Bronchial epithelial cell (primary cell): ENCODE measurements around the gene PGLYRP2. TPM values are rescaled to one million over a fixed set of nuclear protein-coding genes. Genes with fewer than 3 reads are reported as not detected.

Experiments
- DNase-seq: peaks from one replicate; pipeline ENCODE4 v3.0.0-alpha.2; 2010; ENCODE audit warnings: low read depth
- FAIRE-seq: peaks from 2 replicates; lab custom pipeline; 2011; peaks lifted over from hg19 to GRCh38; lab: Jason Lieb, UNC
- H3K27me3 ChIP-seq: 2 replicates; pipeline ENCODE4 v1.5.1; 2011; ENCODE audit warnings: low read length; ENCODE audit not compliant: control insufficient read depth, insufficient read depth
- H3K36me3 ChIP-seq: 2 replicates; pipeline ENCODE4 v1.5.1; 2011; ENCODE audit warnings: low read length; ENCODE audit not compliant: control insufficient read depth, insufficient read depth
- H3K4me3 ChIP-seq: 2 replicates; pipeline ENCODE4 v1.5.1; 2011; ENCODE audit warnings: mild to moderate bottlenecking, low read depth, low read length, control low read depth
- CTCF ChIP-seq: IDR thresholded peaks from 2 replicates; pipeline ENCODE4 v1.5.1; 2011; ENCODE audit warnings: mild to moderate bottlenecking, moderate library complexity, low read length, control low read depth, inconsistent platforms; ENCODE audit not compliant: insufficient read depth, severe bottlenecking
- total RNA-seq: library from RNA; depleted of rRNA; stranded (reverse); fragments of >200 nt; gene quantifications from 2 replicates; pipeline ENCODE4 v1.2.1, GENCODE V29; 2014

PGLYRP2 gene
- total RNA-seq, 1 donor from 2014 or later = not detected

DNA sequence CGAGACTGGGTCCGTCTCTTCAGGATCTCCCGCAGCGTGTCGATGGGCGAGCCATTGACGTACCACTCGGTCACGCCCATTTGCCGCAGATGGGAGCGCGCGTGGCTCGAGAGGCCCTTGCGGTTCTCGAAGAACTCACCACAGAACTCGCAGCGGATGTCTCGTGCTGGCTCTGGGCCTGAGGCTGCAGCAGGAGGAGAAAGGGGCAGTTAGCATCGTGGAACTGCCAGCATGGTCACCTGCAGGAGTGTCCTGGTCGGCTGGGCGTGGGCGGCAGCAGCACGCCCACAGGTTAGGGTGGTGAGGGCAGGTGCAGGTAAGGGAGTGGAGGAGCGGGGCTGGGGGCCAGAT, 52.0 kb downstream of the PGLYRP2 start:
- DNase-seq (no peak), FAIRE-seq (no peak)
- no peak for TF ChIP-seq CTCF
- H3K27me3 ChIP-seq = no peaks in the 10 kb centered on the region
- peaks cover 39% of the 10 kb centered on the region for H3K36me3 ChIP-seq
- H3K4me3 ChIP-seq = no peak overlapping the region

- FAIRE-seq = no peak
- no peak for DNase-seq
- TF ChIP-seq CTCF = no peak
- H3K4me3 ChIP-seq = no peak overlapping the region
- H3K36me3 ChIP-seq = peaks cover 39% of the 10 kb centered on the region
- H3K27me3 ChIP-seq = no peaks in the 10 kb centered on the region
Observed at GRCh38 chr19:15426485-15427349, 52.6 kb downstream of the PGLYRP2 start.

DNA sequence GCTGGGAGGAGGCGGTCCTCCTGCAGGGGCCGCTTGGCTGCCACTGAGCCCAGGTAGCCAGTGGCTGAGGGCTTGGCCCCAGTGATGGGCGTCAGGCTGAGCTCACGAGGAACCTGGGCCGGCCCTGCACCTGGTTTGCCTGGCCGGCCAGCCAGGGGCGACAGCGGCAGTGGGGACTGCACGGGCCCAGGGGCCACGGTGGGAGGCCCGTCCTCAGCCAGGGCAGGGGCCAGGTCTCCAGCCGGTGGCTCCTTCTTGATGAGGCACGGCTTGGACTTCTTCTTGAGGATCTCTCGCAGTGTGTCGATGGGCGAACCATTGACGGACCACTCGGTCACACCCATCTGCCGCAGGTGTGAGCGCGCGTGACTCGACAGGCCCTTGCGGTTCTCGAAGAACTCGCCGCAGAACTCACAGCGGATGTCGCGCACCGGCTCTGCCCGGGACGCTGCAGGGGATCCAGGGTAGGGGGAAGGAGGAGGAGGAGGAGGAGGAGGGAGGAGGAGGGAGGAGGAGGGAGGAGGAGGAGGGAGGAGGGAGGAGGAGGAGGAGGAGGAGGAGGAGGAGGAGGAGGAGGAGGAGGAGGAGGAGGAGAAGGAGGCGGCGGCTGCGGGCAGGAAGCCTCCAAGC, 53.9 kb downstream of the PGLYRP2 start:
- TF ChIP-seq CTCF = no peak
- Histone ChIP-seq H3K36me3 (peaks cover 39% of the 10 kb centered on the region), H3K27me3 (no peaks in the 10 kb centered on the region), H3K4me3 (no peak overlapping the region)
- FAIRE-seq (no peak), DNase-seq (no peak)

- no peak for FAIRE-seq
Observed at GRCh38 chr19:15424692-15425272, 54.5 kb downstream of the PGLYRP2 start.

DNA sequence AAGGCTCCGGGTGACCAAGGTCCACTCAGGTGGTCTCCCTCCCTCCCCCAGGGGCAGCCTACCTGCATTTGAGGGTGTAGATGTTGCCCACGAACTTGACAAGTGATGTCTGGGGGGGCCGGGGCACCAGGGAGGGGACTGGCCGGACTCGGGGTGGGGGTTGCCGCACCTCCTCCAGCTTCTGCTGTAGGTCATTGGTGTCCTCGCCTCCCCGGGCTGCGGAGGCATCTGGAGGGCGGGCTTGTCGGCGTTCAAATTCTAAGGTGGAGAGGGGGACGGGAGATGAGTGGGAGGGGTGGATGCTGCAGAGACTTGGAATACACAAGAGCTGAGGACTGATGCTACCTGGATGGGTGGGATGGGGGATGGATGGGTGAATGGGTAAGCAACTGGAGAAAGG, 55.2 kb downstream of the PGLYRP2 start:
- no peak for DNase-seq
- H3K27me3 ChIP-seq = no peaks in the 10 kb centered on the region
- TF ChIP-seq CTCF = no peak
- no peak overlapping the region for H3K4me3 ChIP-seq
- no peak for FAIRE-seq
- H3K36me3 ChIP-seq = peaks cover 31% of the 10 kb centered on the region

More at GRCh38 chr19:15424692-15425272, 54.5 kb downstream of the PGLYRP2 start:
- Histone ChIP-seq H3K36me3 (peaks cover 35% of the 10 kb centered on the region), H3K4me3 (no peak overlapping the region), H3K27me3 (no peaks in the 10 kb centered on the region)
- TF ChIP-seq CTCF = no peak
- DNase-seq = no peak
